ENCODE data around the gene SPTLC1. TPM values are rescaled to one million over a fixed set of nuclear protein-coding genes. Genes with fewer than 3 reads are reported as not detected.
A peak's percentile ranks its signal among the peaks of the same experiment; 100 is the strongest.

Gene SPTLC1
- total RNA-seq, 1 donor = 132 TPM

DNA sequence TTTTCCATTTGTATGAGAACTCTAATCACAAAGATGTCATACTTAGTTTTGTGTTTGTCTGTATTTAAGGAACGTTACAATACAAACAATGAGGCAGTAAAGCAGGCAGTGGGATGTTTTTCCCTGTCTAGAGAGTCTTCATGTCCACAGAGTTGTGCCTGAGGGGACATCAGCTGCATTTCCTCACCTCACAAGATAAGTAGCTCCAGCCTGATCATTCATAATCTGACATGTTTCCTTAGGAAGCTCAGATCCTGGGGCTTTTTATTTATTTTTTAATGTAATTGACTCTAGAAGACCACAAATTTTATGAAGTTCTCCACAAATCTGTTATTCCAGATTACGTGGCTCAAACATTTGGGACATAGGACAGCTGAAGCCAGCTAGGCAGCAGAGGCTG is 78.5 kb downstream of the SPTLC1 start:
- TF ChIP-seq, protein P1, sequence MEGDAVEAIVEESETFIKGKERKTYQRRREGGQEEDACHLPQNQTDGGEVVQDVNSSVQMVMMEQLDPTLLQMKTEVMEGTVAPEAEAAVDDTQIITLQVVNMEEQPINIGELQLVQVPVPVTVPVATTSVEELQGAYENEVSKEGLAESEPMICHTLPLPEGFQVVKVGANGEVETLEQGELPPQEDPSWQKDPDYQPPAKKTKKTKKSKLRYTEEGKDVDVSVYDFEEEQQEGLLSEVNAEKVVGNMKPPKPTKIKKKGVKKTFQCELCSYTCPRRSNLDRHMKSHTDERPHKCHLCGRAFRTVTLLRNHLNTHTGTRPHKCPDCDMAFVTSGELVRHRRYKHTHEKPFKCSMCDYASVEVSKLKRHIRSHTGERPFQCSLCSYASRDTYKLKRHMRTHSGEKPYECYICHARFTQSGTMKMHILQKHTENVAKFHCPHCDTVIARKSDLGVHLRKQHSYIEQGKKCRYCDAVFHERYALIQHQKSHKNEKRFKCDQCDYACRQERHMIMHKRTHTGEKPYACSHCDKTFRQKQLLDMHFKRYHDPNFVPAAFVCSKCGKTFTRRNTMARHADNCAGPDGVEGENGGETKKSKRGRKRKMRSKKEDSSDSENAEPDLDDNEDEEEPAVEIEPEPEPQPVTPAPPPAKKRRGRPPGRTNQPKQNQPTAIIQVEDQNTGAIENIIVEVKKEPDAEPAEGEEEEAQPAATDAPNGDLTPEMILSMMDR (IDR thresholded peaks at IDR 0.05; ENCODE audit: insufficient read depth, low read depth, low read length) = no peak
- H3K4me3 ChIP-seq (ENCODE audit: low read depth, low read length) = no peak overlapping the region
- peak; percentile 46 for DNase-seq (ENCODE audit: low read depth)

DNA sequence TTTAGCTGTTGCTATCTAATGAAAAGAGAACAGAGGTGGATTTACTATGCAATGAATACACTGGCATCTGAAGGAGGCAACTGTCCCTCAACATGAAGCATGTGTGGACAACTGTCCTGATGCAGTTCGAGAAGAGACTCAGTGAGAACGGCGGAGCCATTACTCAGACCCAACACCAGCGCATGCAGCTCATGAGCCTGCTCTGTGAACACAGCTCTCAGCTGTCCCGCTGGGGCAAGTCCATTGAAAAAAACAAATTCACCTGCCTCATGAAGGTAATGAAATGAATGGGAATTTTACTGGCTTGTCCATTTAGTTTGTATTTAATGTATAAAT is 78.8 kb downstream of the SPTLC1 start:
- TF ChIP-seq, protein P1 (IDR thresholded peaks at IDR 0.05; ENCODE audit: insufficient read depth, low read depth, low read length) = no peak
- H3K4me3 ChIP-seq (ENCODE audit: low read depth, low read length) = no peak overlapping the region
- no peak for DNase-seq (ENCODE audit: low read depth)

DNA sequence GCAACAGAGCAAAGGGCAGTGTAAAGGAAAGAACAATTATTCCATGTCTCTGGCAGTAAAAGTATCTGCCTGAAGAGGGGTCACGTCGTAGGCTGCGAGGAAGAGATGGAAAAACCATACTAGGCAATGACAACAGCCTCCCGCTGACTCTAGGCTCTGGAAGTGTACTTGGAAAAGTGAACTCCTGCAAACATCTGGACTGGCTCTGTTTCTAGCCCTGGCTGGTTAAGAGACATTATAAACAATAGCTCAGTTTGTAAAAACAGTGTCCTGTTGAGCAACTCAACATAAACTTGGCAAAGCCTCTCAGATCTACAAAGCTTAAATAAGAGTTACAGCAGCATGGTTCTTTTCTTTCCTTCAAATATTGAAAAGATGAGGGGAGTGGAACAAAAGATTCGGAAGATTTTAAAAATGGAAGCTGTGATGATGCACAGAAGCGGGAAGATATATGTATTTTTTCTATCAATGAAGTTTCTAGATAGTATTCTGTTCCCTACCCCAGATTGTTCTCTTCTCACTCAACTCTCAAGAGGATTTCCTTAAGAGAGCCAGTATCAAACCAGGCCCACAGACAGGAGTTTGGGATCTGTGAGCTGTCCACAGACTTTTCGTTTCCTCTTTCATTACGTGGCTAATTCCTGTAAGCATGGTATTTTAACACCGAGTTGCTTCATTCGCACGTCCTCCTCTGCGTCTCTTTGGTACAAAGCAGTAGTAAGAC is 79.4 kb downstream of the SPTLC1 start:
- DNase-seq (ENCODE audit: low read depth) = peak; percentile 98
- H3K4me3 ChIP-seq (ENCODE audit: low read depth, low read length) = no peak overlapping the region
- TF ChIP-seq, protein P1 (IDR thresholded peaks at IDR 0.05; ENCODE audit: insufficient read depth, low read depth, low read length) = no peak

DNA sequence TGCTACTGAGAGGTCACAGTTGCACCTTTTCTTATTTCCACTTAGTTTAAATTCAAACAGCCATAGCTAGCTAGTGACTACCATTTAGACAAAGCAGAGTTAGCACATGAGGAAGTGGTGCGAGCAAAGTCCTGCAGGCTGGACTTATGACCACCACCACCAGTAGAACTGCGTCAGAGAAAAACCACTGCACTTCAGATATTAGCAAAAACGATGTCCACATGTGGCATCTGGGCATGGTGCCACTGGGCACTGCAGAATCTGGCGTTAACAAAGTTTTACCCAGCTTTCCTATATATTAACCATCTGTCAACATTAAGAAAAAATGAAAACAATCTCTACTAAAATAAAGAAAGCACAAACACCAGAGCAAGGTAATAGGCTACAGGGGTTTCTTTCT is 80.1 kb downstream of the SPTLC1 start:
- DNase-seq (ENCODE audit: low read depth) = peak; percentile 87
- H3K4me3 ChIP-seq (ENCODE audit: low read depth, low read length) = no peak overlapping the region
- TF ChIP-seq, protein P1 (IDR thresholded peaks at IDR 0.05; ENCODE audit: insufficient read depth, low read depth, low read length) = no peak

DNA sequence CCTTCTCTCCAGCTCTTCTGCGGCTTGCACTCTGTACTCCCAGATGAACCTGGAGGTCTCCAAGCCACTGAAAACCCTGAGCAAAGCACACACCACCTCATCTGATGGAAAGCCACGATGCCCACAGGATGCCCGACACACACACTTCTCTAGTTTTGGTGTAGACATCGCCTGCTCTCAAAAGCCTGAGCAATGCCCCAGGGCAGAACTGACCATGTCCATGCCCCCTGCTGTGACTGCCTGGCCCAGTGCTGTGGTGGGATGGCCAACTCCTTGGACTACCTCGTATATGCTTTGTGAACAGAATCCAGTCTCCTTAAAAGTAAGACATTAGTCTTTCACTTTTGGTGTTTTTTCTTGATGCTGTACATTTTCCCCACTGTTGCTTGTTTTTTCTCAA is 81.2 kb downstream of the SPTLC1 start:
- TF ChIP-seq, protein P1 (IDR thresholded peaks at IDR 0.05; ENCODE audit: insufficient read depth, low read depth, low read length) = no peak
- no peak overlapping the region for H3K4me3 ChIP-seq (ENCODE audit: low read depth, low read length)

DNA sequence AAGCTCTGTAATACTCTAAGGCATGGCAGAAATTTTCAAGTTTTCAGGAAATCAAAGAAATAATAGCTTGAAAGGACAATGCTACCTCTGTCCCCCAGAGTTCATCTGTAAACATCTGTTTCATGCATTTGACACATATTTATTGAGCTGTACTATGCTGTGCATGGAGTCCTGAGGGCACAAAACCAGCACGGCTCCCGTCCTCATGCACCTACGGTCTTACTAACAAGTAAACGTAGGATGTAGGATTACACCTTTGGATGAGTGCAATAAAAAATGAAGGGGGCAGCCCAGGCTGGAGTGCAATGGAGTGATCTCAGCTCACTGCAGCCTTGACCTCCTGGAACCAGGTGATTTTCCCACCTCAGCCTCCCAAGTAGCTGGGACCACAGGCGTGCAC is 81.9 kb downstream of the SPTLC1 start:
- DNase-seq (ENCODE audit: low read depth) = no peak
- TF ChIP-seq, protein P1 (IDR thresholded peaks at IDR 0.05; ENCODE audit: insufficient read depth, low read depth, low read length) = no peak
- H3K4me3 ChIP-seq (ENCODE audit: low read depth, low read length) = no peak overlapping the region

More for the DNA sequence above, 81.2 kb downstream of the SPTLC1 start:
- DNase-seq (ENCODE audit: low read depth) = no peak

DNA sequence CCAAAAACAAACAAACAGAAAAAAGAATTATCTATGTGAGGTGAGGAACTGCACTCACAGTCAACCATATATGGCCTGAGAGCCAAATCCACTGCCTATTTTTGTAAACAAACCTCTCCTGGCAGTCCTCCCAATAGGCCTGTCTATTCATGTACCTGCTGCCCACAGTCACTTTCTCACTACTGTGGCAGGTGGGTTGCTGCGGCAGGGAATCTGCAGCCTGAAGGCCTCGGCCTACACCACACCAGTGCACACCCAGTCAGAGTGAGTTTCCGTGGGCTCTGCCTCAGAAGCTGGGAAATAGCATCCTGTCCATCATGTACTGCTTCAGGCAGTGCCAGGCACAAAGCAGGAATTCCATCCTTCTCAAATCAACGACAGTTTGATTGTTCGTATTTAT is 82.3 kb downstream of the SPTLC1 start:
- no peak for DNase-seq (ENCODE audit: low read depth)
- TF ChIP-seq, protein P1 (IDR thresholded peaks at IDR 0.05; ENCODE audit: insufficient read depth, low read depth, low read length) = no peak
- H3K4me3 ChIP-seq (ENCODE audit: low read depth, low read length) = no peak overlapping the region

Measured in fibroblast of villous mesenchyme (primary cell).